Lower lobe of right lung (tissue), 2 donors: Measurements from ENCODE around the gene LAMTOR3. TPM values are rescaled to one million over a fixed set of nuclear protein-coding genes. Genes with fewer than 3 reads are reported as not detected.

Source experiments
- ATAC-seq, 2 donors: fragments of 200-7000 bp; cut with Tn5 transposase; one replicate each; pipeline ENCODE4 v1.9.1; 2020 to 2022; ENCODE audit warnings: mild to moderate bottlenecking in 2 of 2, moderate library complexity in 2 of 2
- DNase-seq: peaks from one replicate; pipeline ENCODE4 v3.0.0-alpha.2; 2020
- H3K27ac ChIP-seq: fragments of 200-600 bp; one replicate; pipeline ENCODE4 v1.8.0; 2022
- H3K27me3 ChIP-seq: fragments of 200-600 bp; one replicate; pipeline ENCODE4 v1.8.0; 2022; ENCODE audit warnings: low read depth
- H3K36me3 ChIP-seq: fragments of 200-600 bp; one replicate; pipeline ENCODE4 v1.8.0; 2022; ENCODE audit warnings: mild to moderate bottlenecking
- H3K4me1 ChIP-seq: fragments of 200-600 bp; one replicate; pipeline ENCODE4 v1.8.0; 2022
- H3K4me3 ChIP-seq: fragments of 200-600 bp; one replicate; pipeline ENCODE4 v1.8.0; 2022; ENCODE audit warnings: mild to moderate bottlenecking
- H3K9me3 ChIP-seq: fragments of 200-600 bp; one replicate; pipeline ENCODE4 v1.8.0; 2022
- CTCF ChIP-seq: fragments of 200-600 bp; IDR thresholded peaks from one replicate; pipeline ENCODE4 v1.8.0; 2022; ENCODE audit warnings: antibody characterized with exemption, mild to moderate bottlenecking
- intact Hi-C: fragments of 100-400 bp; cut with DNase I; formaldehyde crosslinking; loops from one replicate; pipeline ENCODE4 v1.11.0; 2022
- total RNA-seq: library from RNA; stranded (reverse); fragmentation: NEBNext Ultra II Directional; extraction: Animal tissue kit (Norgen Biotek cat#: 25700); gene quantifications from one replicate; pipeline ENCODE4 v1.2.1, GENCODE V29; 2021
- donor health status: DM: no; HTN: yes; CAD: no; lungs with severe emphysema.

LAMTOR3 gene
- total RNA-seq, 1 donor from 2014 or later: 47.7 TPM

GRCh38 chr4:99856166-99856565 is 38.1 kb downstream of the LAMTOR3 start:
- TF ChIP-seq CTCF: no peak
- no peaks in the 10 kb centered on the region for H3K36me3 ChIP-seq
- peak; percentile 85 to 88 for ATAC-seq
- no peaks in the 10 kb centered on the region for H3K9me3 ChIP-seq
- peaks cover 8% of the 10 kb centered on the region for H3K4me1 ChIP-seq
- DNase-seq: no peak
- no peak overlapping the region for H3K4me3 ChIP-seq
- H3K27me3 ChIP-seq: no peaks in the 10 kb centered on the region
- H3K27ac ChIP-seq: peak overlapping the region; percentile 56
- intact Hi-C loops: no loop called here

- Histone ChIP-seq H3K27ac (peak overlapping the region; percentile 56), H3K36me3 (no peaks in the 10 kb centered on the region), H3K4me3 (no peak overlapping the region), H3K27me3 (no peaks in the 10 kb centered on the region), H3K9me3 (no peaks in the 10 kb centered on the region), H3K4me1 (peaks cover 8% of the 10 kb centered on the region)
- TF ChIP-seq CTCF: no peak
- intact Hi-C loops: no loop called here
- ATAC-seq (peak; percentile 71 to 78), DNase-seq (no peak)
These were observed 38.5 kb downstream of the LAMTOR3 start for GRCh38 chr4:99855678-99856077.

- no peak for DNase-seq
- Histone ChIP-seq H3K9me3 (no peaks in the 10 kb centered on the region), H3K36me3 (no peaks in the 10 kb centered on the region), H3K4me1 (peaks cover 8% of the 10 kb centered on the region), H3K4me3 (no peak overlapping the region), H3K27me3 (no peaks in the 10 kb centered on the region), H3K27ac (no peak overlapping the region)
- ATAC-seq: no peak
- intact Hi-C loops: no loop called here
- TF ChIP-seq CTCF: no peak
These were observed 40.2 kb downstream of the LAMTOR3 start for GRCh38 chr4:99853999-99854398.

- DNase-seq (no peak), ATAC-seq (no peak)
- TF ChIP-seq CTCF: no peak
- H3K27me3 ChIP-seq: no peaks in the 10 kb centered on the region
- H3K27ac ChIP-seq: no peak overlapping the region
- intact Hi-C loops: no loop called here
- no peaks in the 10 kb centered on the region for H3K9me3 ChIP-seq
- peaks cover 6% of the 10 kb centered on the region for H3K4me1 ChIP-seq
- H3K4me3 ChIP-seq: no peak overlapping the region
- no peaks in the 10 kb centered on the region for H3K36me3 ChIP-seq
These were observed 41.0 kb downstream of the LAMTOR3 start for GRCh38 chr4:99853190-99853589.

GRCh38 chr4:99852199-99852749 is 42.0 kb downstream of the LAMTOR3 start:
- ATAC-seq (no peak), DNase-seq (no peak)
- TF ChIP-seq CTCF: no peak
- intact Hi-C loops: no loop called here
- no peak overlapping the region for H3K27ac ChIP-seq
- H3K9me3 ChIP-seq: no peaks in the 10 kb centered on the region
- no peak overlapping the region for H3K4me3 ChIP-seq
- no peaks in the 10 kb centered on the region for H3K36me3 ChIP-seq
- H3K4me1 ChIP-seq: no peaks in the 10 kb centered on the region
- no peaks in the 10 kb centered on the region for H3K27me3 ChIP-seq

GRCh38 chr4:99848591-99849001 is 45.6 kb downstream of the LAMTOR3 start:
- no peaks in the 10 kb centered on the region for H3K27me3 ChIP-seq
- ATAC-seq: no peak
- H3K9me3 ChIP-seq: no peaks in the 10 kb centered on the region
- H3K36me3 ChIP-seq: no peaks in the 10 kb centered on the region
- no peak for DNase-seq
- no peak overlapping the region for H3K4me3 ChIP-seq
- H3K4me1 ChIP-seq: peaks cover 6% of the 10 kb centered on the region
- no peak for TF ChIP-seq CTCF
- intact Hi-C loops: no loop called here
- H3K27ac ChIP-seq: no peak overlapping the region
